Measurements from ENCODE around the gene NPM1.

GRCh38 chr5:171432076-171432475 lies 44.4 kb downstream of the NPM1 start:
- no peak for TF ChIP-seq CTCF (conservative IDR thresholded peaks at IDR 0.05; ENCODE audit: low read depth, low read length)
- no peak for TF ChIP-seq EZH2 (IDR thresholded peaks at IDR 0.05; ENCODE audit: borderline replicate concordance, low read depth, low read length, poor library complexity, severe bottlenecking)
